BE2C (cell line): ENCODE results near the gene PRKG1.

Experiments
- DNase-seq: peaks from one replicate; pipeline ENCODE4 v3.0.0-alpha.2; 2020
- H3K27me3 ChIP-seq: fragments of 250-450 bp; sonication (Bioruptor Pico); 2 replicates; pipeline ENCODE4 v1.5.1; 2020; ENCODE audit warnings: mild to moderate bottlenecking
- H3K36me3 ChIP-seq: fragments of 250-450 bp; sonication (Bioruptor Pico); 2 replicates; pipeline ENCODE4 v1.5.1; 2020; ENCODE audit warnings: mild to moderate bottlenecking
- H3K4me1 ChIP-seq: fragments of 250-450 bp; sonication (Bioruptor Pico); 2 replicates; pipeline ENCODE4 v1.5.1; 2020
- H3K4me3 ChIP-seq: 2 replicates; pipeline ENCODE4 v1.5.1; 2011; ENCODE audit warnings: low read depth, low read length
- H3K9me3 ChIP-seq: fragments of 250-450 bp; sonication (Bioruptor Pico); 2 replicates; pipeline ENCODE4 v1.5.1; 2020
- TF ChIP-seq, protein P1 (sequence below): IDR thresholded peaks from 2 replicates; pipeline ENCODE4 v1.5.1; 2012; ENCODE audit warnings: mild to moderate bottlenecking, low read depth, low read length

Gene PRKG1

DNA sequence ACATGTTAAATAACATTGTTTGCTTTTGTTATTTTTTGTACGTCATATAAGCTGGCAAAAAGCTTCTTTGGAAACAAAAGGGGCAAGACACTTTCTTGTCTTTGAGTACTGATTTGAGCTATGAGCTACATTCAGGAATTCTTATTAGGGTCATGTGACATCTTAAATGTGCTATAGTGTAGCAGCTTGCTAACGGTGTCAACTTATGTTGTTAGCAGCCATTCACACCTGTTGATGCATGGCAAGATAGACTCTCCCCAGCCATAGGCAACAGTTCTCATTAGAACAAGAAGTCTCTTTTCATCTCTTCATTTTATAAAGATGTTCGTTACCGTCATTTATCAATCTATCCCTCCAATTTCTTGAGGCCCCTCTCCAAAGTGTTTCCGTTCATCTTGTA, 411.4 kb downstream of the PRKG1 start:
- TF ChIP-seq, protein P1, sequence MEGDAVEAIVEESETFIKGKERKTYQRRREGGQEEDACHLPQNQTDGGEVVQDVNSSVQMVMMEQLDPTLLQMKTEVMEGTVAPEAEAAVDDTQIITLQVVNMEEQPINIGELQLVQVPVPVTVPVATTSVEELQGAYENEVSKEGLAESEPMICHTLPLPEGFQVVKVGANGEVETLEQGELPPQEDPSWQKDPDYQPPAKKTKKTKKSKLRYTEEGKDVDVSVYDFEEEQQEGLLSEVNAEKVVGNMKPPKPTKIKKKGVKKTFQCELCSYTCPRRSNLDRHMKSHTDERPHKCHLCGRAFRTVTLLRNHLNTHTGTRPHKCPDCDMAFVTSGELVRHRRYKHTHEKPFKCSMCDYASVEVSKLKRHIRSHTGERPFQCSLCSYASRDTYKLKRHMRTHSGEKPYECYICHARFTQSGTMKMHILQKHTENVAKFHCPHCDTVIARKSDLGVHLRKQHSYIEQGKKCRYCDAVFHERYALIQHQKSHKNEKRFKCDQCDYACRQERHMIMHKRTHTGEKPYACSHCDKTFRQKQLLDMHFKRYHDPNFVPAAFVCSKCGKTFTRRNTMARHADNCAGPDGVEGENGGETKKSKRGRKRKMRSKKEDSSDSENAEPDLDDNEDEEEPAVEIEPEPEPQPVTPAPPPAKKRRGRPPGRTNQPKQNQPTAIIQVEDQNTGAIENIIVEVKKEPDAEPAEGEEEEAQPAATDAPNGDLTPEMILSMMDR: no peak
- H3K36me3 ChIP-seq: no peaks in the 10 kb centered on the region
- H3K4me1 ChIP-seq: no peaks in the 10 kb centered on the region
- H3K27me3 ChIP-seq: no peaks in the 10 kb centered on the region
- no peak for DNase-seq
- H3K9me3 ChIP-seq: no peaks in the 10 kb centered on the region
- no peak overlapping the region for H3K4me3 ChIP-seq

DNA sequence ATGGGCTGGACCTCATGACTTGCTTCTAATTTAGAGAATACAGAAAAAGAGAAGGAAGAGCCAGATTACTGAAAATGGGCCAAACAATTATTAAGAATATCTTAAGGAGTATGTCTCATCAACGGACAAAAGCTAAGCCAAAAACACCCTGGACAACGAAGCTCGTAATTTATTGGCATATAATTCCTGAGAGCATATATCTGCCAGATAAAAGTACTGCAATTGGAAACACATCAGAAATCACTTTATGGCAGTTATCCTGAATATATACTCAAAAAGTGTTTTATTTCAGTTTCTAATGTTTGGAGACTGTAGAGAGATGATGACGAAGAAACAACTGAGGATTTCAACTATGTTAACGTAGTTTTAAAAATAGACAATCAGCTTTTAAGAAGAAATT, 413.3 kb downstream of the PRKG1 start:
- no peak overlapping the region for H3K4me3 ChIP-seq
- H3K4me1 ChIP-seq: no peaks in the 10 kb centered on the region
- TF ChIP-seq, protein P1: no peak
- H3K9me3 ChIP-seq: no peaks in the 10 kb centered on the region
- no peaks in the 10 kb centered on the region for H3K36me3 ChIP-seq
- no peaks in the 10 kb centered on the region for H3K27me3 ChIP-seq
- no peak for DNase-seq

DNA sequence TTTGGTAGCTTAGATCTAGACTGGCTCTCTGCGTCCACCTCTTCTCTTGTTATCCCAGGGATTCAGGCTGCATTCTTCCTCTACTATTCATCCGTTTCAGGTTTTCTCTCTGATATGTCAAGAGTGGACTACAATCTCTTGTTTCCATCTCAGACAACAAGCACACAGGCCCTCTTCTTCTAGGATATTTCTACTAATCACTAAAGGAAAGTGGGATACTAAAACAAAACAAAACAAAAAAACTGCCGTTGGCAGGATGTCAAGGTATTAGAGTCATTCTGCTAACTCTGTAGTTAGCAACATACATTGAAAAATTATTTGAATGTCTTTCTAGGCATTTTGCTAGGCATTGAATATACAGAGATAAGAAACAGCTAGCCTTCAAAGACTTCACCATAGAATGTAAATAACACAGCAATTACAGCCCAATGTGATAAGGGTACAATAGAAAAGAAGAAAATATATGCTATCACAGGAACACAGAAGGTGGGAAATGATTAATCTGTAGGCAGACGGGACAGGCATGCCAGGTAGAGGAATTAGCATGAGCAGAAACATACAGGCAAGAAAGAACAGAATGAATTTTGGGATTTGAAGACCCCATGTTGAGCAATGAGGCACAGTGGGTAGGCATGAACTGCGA, 414.6 kb downstream of the PRKG1 start:
- DNase-seq: no peak
- no peaks in the 10 kb centered on the region for H3K27me3 ChIP-seq
- TF ChIP-seq, protein P1: no peak
- H3K4me1 ChIP-seq: no peaks in the 10 kb centered on the region
- H3K36me3 ChIP-seq: no peaks in the 10 kb centered on the region
- H3K4me3 ChIP-seq: no peak overlapping the region
- no peaks in the 10 kb centered on the region for H3K9me3 ChIP-seq

DNA sequence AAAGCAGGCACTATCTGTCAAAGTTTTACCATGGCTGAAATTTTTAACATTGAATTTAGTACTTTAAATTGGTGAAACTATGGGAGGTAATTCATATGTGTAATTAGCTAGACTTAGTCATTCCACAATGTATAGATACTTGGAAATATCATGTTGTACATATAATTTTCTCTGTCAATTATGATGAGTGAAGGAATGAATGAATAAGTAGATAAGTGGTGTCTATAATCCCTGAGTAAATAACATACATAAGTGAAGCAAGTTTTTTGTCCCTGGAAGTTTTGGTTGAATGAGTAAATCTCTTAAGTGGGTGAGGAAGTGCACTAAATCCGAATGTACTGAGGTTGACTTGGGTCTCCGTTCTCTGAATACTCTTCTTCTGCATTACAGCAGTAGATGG, 424.1 kb downstream of the PRKG1 start:
- Histone ChIP-seq H3K9me3 (no peaks in the 10 kb centered on the region), H3K36me3 (no peaks in the 10 kb centered on the region), H3K27me3 (no peaks in the 10 kb centered on the region), H3K4me3 (no peak overlapping the region), H3K4me1 (no peaks in the 10 kb centered on the region)
- DNase-seq: no peak
- TF ChIP-seq, protein P1: no peak

DNA sequence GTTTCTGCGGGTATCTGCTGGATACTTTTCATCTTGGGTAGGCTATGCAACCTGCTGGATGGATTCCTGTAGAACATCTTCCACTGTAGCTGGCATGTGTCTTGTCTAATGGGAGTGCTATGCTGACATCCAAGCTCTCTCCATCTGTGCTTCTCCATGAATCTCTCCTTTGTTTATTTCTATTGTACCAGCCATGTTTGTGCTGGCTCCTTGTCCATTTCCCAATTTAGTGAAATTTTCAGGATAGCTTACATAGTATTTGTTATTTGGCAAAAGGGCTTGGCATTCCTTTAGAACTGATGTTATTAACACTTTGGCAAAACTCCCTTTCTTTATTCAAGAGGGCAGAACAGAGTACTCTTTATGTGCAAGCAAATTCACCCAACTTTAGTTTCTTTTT, 427.1 kb downstream of the PRKG1 start:
- no peaks in the 10 kb centered on the region for H3K27me3 ChIP-seq
- H3K4me1 ChIP-seq: no peaks in the 10 kb centered on the region
- H3K36me3 ChIP-seq: no peaks in the 10 kb centered on the region
- no peak for DNase-seq
- H3K4me3 ChIP-seq: no peak overlapping the region
- no peaks in the 10 kb centered on the region for H3K9me3 ChIP-seq
- TF ChIP-seq, protein P1: no peak

DNA sequence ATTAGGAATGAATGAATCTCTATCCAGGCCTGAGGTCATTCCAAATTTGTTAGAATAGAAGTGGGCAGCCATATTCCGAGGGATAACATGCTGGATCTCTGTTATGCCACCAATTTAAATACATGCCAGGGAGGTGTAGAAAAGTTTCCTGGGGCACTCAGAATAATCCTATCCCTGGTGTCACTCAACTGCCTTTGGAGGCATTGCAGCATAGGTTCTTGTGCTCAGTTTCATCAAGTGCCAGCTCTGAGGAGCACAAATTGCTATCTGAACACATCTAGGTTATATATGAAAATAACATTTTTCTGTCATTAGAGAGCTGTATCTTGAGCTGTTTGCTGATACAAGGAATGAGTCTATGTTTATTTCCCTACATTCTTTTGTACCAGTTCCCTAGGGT, 427.8 kb downstream of the PRKG1 start:
- no peaks in the 10 kb centered on the region for H3K9me3 ChIP-seq
- TF ChIP-seq, protein P1: no peak
- no peaks in the 10 kb centered on the region for H3K27me3 ChIP-seq
- no peaks in the 10 kb centered on the region for H3K36me3 ChIP-seq
- no peak overlapping the region for H3K4me3 ChIP-seq
- DNase-seq: no peak
- no peaks in the 10 kb centered on the region for H3K4me1 ChIP-seq
